GM18508 (cell line): ENCODE results near the gene BEST4.
"Not testable (repeated sequence)": the region's sequence is repeated elsewhere in the genome, so short reads cannot be mapped to it uniquely, and the experiment has no call there.

Source experiments
- ATAC-seq: cut with Tn5 transposase; IDR thresholded peaks from one replicate; pipeline ENCODE4 v1.9.1; 2021; ENCODE audit warnings: moderate number of reproducible peaks; ENCODE audit not compliant: insufficient read depth, unreplicated experiment

The BEST4 gene

DNA sequence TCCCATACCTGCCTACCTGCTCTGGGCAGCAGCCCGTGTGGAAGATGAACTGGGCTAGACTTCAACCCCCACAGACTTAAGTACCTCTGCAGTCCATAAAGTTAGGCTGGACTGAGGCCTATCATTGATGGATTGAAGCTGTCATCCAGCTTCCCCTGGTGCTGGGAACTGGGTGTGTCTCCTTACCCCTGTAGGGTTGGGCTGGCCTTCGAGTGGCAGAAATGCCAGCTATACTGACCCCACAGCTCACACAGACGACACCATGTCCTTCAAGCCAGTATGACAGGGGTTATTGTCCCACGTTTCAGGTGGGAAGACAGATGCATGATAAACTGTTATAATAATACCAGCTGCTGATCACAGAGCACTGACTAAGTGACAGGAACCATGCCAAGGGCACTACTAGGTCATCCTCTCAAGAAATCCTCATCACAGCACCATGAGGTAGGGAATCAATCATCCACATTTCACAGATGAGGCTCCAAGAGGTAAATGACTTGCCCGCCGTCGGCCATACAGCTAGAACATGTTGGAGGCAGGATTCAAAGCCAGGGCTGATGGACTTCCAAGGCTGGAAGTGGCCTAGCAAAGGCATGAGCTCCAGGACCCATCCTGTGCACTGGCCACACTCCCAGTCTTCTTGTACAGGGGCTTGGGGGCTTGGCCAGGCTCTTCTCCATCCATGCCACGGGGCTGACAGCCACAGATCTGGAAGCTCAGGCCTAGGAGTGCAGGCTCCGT lies at the start of gene BEST4:
Gene BEST4, minus strand, starts transcription at position 51 of the 741 bp plus-strand sequence. CDS start 465 bp downstream, outside the sequence.
- no peak for ATAC-seq

DNA sequence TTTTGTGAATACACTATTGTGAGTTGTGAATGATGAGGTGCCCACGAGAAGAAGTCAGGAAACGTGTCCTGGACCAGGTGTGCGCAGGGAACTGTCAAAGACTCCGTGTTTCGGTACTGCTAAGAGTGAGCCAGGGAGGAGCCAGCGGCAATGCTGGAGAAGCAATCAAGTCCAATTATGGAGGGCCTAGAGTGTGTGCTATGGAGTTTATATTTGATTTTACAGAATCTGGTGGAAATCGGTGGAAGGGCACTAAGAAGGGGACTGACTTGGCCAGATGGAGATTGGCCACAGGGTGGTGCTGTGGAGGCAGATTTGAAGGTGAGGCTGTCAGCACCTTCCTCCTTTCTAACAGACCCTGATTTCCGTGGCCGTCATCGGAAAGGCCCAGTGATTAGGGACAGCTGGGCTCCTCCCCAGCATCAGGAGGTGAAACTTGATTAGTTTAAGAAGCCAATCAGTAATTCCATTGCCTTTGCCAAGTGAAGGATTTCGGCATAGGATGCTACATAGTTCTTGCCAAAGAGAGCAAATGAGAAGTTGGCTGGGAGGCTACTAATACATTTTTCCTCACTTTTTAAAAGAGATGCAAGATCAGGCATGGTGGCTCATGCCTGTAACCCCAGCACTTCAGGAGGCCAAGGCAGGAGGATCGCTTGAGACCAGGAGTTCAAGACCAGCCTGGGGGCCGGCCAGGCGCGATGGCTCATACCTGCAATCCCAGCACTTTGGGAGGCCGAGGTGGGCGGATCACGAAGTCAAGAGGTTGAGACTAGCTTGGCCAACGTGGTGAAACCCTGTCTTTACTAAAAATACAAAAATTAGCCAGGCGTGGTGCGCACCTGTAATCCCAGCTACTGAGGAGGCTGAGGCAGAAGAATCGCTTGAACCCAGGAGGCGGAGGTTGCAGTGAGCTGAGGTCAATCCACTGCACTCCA lies 48.0 kb upstream of the BEST4 start:
- no peak for ATAC-seq

DNA sequence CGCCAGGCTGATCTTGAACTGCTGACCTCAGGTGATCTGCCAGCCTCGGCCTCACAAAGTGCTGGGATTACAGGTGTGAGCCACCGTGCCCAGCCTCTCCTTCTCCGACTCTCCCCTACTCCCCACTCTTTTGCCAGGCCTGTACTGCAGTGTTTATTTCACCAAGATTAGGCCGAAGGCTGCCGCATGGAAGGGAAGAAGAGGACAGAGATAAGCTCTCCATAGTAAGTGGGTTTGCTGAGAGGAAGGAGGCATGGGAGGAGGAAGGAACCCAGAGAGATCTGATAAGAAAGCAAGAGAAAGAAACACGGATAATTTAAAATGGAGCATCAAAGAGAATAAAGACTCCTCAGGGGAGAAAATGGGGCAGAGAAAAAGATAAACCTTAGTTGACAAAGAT lies 46.4 kb upstream of the BEST4 start:
- ATAC-seq, result no peak

DNA sequence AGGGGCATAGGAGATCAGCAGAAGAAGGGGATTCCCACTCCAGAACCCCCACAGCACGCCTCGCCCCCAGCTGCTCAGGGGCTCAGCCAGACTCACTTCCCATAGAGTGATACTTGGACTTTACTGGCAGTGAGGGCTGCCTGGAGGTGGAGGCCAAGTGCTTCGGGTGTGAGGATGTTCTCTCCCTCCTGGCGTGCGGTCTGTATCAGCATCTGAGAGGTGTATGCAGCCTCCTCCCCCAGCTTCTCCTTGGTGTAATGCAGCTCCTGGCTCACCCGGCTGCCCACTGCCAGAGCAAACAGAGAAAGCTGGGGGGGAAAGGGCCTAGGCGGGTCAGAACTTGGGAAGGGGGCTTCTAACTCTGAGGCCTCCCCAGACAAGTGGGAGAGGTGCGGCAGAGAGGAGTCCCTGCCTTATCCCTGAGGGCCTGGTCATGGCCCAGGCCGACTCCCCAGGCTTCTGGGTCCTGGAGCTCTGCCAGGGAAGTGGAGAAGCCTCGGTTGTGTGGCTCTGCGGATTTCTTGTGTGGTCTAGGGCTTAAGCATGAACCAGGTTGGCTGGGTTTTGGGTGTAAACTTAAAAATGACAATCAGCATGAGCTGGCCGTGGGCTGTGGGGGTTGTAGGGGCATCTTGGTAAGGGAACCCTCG lies 44.2 kb upstream of the BEST4 start:
- ATAC-seq, result no peak

DNA sequence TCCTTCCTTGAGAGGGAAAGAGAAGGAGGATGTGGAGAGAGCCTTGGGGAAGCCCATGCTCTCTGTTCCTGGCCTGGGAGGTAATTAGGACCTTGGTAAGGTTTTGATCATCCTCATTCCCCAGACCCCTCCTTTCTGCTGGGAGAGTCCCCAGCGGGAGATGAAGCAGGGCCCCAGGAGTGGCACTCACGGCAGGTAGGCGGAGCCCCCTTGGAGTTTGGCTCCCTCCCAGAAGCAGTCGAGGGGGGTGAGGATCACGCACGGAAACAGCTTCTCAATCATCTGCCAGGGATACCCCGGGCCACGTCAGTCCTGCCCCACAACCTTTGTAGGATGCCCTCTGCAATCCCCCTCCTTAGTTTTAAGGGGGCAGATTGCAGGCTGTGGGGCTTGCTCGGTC lies 43.5 kb upstream of the BEST4 start:
- ATAC-seq, result no peak

DNA sequence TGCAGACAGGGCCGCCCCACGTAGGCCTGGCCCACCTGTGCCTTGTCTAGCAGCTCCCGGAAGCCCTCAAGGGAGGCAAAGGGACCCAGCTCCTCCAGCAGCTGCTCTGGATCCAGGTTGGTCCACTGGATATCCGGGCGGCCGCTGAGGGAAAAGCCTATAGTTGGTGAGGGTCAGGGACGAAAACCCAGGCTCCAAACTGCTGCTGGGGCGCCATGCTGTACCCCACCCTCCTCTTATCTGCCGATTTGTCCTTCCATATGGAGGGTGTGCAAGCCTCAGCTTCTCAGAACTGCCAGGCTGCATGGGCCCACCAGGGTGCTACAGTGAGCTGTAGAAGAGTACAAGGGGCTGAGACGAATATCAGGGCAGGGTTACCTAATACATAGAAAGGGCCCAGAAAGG lies 42.9 kb upstream of the BEST4 start:
- no peak for ATAC-seq

DNA sequence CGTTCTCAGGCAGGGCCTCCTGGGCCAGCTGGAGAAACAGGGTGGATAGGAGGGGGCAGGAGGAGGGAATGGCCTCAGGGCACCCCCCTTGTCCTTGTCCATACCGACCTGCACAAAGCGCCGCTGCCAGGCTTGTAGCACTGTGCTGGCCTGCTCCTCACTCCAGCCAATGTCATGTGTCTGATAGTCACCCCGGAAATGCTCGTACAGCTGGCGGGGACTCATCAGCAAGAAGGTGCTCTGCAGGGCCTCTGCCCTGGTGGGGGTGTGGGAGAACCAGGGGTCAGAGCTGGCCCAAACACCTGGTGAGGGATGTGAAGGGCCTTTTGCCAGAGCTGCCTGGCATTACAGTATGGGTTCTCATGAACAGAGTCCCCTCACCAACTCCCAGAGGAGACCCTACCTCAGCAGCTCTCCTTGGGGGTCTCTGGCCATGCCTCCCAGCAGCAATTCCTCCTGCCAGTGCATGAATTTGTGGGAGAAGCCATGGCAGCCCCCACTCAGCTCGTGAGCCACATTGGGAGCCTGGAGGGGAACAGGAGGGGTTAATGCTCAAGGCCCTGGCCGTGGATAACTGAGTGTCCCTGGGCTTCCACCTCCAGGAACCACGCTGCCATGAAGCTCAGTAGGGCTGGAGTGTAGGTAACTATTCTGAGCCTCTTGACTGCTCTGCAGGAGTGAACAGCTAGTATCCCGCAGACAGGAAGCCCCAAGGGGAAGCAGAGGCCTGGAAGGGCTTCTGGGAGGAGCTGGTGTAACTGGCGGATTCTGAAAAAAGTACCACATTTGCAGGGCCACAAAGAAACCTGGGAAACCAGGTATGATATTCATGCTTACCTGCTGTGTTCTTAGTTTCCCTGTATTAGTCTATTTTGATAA lies 41.8 kb upstream of the BEST4 start:
- ATAC-seq, result no peak

DNA sequence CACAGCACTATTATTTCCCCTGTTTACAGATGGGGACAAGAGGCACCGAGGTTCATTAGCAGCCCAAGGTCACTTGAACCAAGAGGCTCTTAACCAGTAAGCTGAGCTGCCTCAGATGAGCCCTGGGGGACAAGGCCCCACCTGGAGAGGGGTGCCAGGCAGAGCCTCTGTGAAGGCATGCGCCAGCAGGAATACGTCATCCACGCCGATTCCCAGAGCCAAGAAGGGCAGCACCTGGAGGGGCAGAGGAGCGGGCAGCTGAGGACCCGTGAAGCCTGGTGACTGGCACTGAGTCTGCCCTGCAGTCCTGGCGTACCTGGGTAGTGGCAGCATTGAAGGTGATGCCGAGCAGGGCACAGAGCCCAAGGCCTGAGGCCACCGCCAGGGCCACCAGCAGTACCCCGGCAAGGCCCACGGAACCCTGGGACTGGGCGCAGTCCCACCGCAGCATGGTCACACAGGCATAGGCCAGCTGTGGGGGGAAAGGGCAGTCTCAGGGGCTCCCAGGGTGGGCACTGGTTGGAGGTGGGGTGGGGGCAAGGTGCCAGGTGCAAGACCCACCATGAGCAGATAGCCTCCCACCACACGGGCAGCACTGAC lies 41.0 kb upstream of the BEST4 start:
- ATAC-seq, result no peak

DNA sequence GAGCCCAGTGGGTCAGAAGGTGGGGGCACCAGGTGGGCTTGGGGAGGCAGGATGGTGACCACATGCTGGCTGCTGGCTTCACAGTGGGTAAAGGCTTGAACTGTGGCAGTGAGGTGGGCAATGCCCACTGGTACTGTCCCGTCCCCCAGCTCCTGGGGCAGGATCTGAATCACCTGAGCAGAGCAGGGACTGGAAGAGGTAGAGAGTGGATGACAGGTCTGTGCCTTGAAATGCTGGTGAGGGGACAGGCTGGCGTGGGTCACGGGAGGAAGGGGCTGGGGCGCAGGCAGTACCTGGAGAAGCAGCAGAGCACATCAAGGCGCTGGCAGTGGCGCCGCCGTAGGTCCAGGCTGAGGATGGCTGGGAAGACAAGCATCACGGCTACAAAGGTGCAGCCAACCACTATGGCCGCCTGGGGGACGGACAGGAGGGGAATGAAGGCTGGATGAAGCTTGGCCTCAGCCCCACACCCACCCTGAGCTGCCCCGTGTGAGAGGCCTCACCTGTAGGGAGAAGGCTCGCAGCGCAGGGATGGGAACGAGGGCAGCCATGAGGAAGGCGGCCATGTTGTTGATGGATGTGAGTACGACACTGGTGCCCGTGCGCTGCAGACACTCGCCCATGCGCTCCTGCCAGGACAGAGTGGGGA lies 40.2 kb upstream of the BEST4 start:
- no peak for ATAC-seq

DNA sequence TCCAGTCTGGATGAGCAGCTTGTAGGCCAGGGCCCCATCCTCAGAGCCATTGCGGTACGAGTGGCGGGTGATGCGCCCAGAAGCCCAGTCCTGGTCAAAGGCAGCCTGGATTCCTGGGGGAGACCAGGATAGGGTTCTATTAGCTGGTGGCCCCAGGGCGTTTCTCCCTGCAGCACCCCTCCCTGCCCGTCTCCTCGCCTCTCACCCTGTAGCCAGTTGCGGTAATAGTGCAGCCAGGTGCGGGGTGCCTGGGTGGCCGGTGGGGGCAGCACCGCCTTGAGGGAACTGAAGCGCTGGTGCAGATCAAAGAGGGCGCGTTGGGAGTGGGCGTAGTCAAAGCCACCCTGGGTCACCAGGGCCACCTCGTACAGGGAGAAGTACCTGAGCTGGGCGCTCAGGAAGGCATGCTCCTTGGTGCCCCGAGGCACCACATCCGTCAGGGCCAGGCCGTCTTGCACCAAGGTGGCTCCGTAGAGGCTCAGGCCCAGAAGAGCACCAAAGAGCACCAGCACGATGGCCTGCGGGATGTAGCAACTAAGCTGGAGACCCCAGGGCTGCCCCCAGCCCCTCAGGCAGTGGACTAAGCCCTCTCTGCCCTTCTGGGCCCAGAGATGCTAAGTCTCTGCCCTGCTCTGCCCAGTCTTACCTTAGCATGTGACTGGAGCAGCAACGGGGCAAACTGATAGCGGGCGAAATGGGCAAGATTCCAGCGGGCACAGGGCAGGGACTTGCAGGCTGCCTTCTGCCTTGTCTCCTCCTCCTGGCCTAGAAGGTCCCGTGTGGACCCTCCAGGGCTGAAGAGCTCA lies 39.4 kb upstream of the BEST4 start:
- no peak for ATAC-seq

DNA sequence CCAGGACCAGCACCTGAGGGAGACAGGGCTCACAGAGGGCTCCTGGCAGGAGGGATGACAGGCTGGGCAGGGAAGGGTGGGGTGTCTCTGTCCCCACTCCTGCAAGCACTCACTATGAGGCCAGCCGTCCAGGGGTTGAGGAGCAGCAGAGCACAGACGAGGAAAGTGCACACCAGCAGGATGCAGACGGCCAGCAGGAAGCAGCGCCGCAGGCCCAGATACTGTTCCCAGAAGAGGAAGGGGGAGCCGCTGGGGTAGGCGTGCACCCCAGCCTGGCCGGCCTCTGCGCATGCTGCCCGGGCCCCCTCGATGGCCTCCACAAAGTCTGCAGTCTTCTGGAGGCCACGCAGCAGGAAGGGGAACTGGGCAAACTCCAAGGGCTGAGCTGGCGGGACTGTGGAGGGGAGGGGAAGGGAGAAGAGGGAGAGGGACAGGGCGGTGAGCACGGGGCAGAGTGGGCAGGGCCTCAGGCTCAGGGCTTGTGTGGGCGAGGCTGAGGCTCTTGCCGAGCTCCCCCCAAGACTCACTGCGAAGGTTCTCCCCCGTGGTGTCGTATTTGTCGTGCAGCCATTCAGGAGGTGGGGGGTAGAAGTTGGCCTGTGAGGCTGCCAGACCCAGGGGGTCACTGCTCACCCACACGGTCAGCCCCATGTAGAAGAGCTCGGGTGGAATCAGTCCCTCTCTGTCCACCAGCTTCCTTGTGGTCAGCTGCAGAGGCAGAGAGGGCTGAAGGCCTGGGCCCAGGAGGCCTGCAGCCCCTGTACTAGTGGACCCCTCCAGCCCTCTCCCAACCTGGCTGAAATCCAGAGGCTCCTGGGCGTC lies 38.6 kb upstream of the BEST4 start:
- ATAC-seq, result no peak

DNA sequence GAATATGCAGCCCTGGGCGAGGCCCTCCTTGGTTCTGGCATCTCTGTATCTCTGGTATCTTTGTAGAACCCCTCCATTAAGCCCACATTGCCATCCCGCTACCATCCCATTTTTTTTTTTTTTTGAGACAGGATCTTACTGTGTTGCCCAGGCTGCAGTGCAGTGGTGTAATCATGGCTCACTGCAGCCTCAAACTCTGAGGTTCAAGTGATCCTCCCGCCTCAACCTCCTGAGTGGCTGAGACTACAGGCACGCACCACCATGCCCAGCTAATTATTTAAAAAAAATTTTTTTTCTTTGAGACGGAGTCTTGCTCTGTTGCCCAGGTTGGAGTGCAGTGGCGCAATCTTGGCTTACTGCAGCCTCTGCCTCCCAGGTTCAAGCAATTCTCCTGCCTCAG lies 36.4 kb upstream of the BEST4 start:
- ATAC-seq, result not testable (repeated sequence)

DNA sequence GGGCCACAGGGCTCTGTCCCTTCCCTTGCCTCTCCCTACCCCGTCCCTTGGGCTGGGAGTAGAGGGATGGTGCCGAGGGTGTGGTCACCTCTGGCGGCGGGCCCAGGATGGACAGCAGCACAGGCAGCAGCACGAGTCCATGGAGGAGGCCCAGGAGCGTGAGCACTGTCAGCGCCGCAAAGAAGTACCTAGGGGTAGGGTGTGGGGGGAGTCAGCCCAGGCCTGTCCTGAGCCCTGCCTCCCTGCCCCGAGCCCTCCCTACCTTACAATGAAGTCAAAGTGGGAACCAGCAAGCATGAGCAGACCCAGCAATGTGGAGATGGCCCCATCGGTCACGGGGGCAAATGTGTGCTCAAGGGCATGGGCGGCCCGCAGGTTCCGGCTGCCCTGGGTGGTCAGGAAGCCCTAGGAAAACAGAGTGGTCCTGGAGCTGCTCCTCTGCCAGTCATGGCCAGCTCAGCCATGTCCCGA lies 35.0 kb upstream of the BEST4 start:
- no peak for ATAC-seq

DNA sequence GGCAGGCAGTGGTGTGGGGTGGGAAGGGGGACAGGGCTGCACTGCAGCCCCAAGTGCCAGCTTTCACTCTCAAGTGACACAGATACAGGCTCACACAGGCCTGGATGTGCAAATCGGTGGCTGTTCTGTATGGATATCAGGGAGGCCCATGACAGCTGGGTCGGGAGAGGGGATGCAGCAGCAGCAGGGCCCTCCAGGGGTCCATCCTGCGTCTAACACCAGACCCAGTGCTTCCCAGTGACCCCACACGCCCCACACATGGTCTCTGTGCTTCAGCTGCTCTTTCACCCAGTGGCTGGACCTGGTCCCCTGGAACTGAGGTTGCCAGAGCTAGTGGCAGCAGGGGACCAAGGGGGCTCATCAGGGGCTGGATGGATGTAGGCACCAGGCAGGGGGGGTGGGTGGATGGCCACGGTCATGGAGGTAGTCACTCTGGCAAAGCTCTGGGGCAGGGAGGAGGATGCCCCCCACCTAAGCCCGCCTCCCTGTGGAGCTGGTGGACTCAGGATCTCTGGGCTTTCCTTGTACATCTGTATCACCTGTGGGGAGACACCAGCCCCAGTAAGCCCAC lies 34.2 kb upstream of the BEST4 start:
- no peak for ATAC-seq

DNA sequence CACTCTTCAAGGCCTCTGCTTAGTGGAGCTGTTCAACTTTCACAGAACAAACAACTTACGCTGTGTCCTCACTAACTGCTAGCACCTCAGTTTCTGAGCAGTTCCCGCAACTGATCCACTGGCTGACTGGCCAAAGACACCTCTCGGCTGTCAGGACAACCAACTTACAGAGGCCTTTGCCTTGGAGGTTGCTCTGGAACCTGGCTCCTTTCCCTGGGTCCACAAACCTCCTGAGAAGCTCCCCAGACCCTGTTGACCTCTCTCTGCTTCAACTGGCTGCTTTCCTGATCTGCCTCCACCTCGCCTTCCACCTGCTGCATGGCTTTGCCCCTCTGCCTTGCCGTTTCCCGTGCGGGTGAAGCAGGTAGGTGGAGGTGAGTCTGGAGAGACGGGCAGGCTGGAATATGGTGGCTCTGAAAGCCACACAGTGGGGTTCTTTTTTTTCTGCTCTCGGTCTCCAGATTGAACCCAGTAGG lies 33.3 kb upstream of the BEST4 start:
- ATAC-seq, result no peak

DNA sequence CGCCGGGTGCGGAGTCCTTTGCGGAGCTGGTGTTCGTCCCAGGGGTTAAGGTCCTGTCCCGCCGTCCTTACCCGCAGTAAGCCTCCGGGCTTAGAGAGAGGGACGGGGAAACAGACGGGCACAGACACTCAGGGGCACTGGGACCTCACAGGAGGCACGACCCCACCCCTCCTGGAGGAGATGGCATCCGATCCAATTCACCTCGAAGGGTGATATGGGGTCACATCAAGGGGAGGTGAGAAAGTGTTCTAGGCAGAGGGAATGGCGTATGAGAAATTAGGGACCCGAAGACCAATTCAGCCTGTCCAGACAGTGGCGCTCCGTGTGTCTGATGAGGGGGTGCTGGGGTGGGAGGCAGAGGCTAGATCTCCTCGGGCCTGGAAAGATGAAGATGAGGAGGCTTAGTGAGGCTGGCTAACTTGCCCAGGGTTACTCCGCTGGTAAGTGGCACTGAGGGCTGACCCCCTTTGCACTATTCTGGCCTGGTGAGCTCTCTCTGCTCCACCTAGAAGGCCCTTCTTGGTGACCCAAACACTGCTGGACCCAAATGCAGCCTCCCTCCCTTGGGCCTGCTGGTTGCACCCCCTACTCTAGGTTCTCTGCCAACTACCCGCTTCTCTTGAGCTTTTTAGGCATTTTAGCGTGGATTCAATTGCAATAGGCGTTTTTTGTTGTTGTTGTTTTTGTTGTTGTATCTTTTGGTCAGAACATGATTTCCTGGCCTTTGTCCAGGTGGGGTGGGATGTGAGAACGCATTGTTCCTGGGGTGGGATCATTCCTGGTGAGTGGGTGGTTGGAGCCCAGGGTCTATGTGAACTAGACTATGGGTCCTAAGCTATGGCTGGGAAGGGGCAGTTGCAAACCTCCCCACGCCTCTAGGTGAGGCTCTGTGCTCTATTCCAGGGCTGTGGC lies 32.6 kb upstream of the BEST4 start:
- ATAC-seq, result no peak
